Posterior vena cava (tissue), 2 donors: Measurements from ENCODE around the gene CCN5. TPM values are rescaled to one million over a fixed set of nuclear protein-coding genes. Genes with fewer than 3 reads are reported as not detected.
"Not testable (repeated sequence)": the region's sequence is repeated elsewhere in the genome, so short reads cannot be mapped to it uniquely, and the experiment has no call there.

Source experiments
- DNase-seq: peaks from one replicate; pipeline ENCODE4 v3.0.0-alpha.2; 2020; ENCODE audit warnings: low spot score
- intact Hi-C, 2 donors: fragments of 100-400 bp; cut with DNase I; formaldehyde crosslinking; loops; one replicate each; pipeline versions ENCODE4 v1.14.1 to v1.14.2; 2022 to 2023
- total RNA-seq, 2 donors: library from RNA; stranded (reverse); fragmentation: NEBNext Ultra II Directional; extraction: Animal tissue kit (Norgen Biotek cat#: 25700); gene quantifications; one replicate each; pipeline ENCODE4 v1.2.1, GENCODE V29; 2021
- donor health status: DM: yes; HTN: yes; CAD: no.
- donor health status: DM: yes; HTN: yes; CAD: no.

Gene CCN5
- total RNA-seq, 2 donors from 2014 or later, result 210 to 342 TPM

DNA sequence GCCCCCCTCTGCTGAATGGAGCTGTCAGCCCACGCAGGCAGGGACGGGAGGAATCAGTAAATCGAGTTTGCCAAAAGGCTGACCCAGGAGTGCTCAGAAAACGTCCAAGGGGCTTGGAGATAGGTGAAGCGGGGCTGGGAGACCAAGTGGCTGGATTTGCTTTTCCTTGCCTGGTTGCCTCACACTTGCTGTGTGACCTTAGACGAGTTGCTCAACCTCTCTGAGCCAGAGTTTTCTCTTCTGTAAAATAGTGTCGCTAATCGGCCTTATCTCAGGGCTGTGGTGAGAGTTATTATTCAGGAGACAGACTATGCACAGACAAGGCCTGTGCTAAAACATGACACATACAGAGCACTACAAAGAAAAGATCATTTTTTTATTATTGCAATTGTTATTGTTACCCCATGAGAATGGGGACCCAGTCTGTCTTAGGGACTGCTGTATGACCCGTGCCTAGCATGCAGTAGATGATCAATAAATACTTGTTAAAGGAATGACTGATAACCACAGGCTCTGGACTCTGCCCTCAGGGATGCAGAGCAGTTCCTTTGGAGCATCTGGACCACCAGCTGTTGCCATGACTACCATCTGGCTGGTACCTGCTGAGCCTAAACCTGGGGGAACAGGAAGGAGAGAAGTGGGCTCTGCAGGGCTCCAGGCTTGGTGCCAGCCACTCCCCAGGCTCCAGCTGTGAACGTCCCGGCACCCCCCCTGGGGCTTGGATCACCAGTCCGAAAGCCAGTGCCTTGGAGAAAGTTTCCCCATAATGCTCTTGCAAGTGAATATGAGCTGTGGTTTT is 31.4 kb downstream of the CCN5 start:
- intact Hi-C loops, result loop anchor here (2.0 to 5.0 kb wide), 2 partner anchors 121 to 122 kb away; no protein-coding TSS in a partner anchor
- no peak for DNase-seq

DNA sequence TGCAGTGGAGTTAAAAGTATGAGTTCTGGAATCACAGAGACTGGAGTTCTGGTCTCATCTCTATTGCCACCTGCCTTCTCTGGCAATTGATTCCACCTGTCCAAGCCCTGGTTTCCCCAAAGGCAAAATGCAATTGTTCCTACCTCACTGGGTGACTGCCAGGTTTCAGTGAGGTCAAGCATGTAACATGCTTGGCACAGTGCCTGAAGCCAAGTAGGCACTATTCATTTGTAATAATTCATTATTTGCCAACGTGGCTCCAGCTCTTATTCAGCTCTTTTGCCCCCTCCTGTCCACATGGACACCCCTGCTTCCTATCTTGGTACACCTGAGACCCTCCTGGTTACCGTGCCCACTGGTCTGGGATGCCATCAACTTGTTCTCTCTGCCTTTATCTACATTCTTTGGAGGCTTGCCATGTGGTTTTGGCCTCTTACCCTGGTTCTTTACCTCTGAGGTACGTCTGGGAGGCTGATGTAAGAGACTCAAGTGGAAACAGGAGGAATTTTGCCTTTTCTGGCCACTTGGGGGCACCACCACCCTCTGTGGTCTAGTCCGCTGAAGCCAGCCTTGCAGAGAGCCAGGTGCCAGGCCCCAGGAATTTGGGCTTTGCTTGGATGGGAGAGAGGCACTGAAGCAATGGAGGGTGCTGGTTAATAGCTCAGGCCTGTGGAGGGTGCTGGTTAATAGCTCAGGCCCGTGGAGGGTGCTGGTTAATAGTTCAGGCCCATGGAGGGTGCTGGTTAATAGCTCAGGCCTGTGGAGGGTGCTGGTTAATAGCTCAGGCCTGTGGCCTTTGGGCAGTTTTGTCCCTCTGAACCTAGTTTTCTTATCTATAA is 32.2 kb downstream of the CCN5 start:
- intact Hi-C loops, result loop anchor here (2.0 to 5.0 kb wide), 2 partner anchors 120 to 121 kb away; no protein-coding TSS in a partner anchor
- peak; percentile 92 for DNase-seq

- intact Hi-C loops, result loop anchor here in 1 of 2 donors (5.0 kb wide), 1 partner anchor 119 kb away; no protein-coding TSS in a partner anchor
- DNase-seq, result no peak
These were observed 32.8 kb downstream of the CCN5 start for GRCh38 chr20:44748005-44748370.

DNA sequence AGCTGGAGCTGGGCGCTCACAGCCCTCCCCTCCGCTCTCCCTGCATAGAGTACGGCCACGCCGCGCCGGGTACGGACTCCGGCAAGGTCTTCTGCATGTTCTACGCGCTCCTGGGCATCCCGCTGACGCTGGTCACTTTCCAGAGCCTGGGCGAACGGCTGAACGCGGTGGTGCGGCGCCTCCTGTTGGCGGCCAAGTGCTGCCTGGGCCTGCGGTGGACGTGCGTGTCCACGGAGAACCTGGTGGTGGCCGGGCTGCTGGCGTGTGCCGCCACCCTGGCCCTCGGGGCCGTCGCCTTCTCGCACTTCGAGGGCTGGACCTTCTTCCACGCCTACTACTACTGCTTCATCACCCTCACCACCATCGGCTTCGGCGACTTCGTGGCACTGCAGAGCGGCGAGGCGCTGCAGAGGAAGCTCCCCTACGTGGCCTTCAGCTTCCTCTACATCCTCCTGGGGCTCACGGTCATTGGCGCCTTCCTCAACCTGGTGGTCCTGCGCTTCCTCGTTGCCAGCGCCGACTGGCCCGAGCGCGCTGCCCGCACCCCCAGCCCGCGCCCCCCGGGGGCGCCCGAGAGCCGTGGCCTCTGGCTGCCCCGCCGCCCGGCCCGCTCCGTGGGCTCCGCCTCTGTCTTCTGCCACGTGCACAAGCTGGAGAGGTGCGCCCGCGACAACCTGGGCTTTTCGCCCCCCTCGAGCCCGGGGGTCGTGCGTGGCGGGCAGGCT is 35.1 kb downstream of the CCN5 start:
- intact Hi-C loops, result no loop called here
- DNase-seq, result no peak

- intact Hi-C loops, result no loop called here
- DNase-seq, result no peak
These were observed 37.1 kb downstream of the CCN5 start for GRCh38 chr20:44752099-44752931.

GRCh38 chr20:44754554-44754953 is 39.4 kb downstream of the CCN5 start:
- intact Hi-C loops, result no loop called here
- DNase-seq, result peak; percentile 60

- intact Hi-C loops, result no loop called here
These were observed 41.0 kb downstream of the CCN5 start for GRCh38 chr20:44756011-44756688.

DNA sequence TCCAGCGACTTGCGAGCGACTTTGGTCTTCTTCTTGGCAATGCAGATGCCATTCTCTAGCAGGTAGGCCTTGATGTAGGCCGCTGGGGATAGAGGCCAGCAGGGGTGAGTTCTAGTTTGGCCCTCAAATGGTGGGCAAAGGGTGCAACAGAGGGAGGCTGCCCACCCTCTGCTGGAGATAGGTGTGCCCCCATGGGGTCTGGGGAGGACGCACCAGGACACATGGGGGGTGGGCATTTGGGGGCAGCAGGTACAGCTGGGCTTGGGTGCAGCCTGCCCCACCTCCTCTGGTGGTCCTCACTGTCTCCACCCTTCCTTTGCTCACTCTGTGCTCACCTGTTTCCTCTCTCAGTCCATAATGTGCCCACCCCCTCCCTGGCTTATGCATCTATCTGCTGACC is 41.8 kb downstream of the CCN5 start:
- no peak for DNase-seq
- intact Hi-C loops, result no loop called here

More at GRCh38 chr20:44756011-44756688, 41.0 kb downstream of the CCN5 start:
- DNase-seq, result peak; percentile 37

DNA sequence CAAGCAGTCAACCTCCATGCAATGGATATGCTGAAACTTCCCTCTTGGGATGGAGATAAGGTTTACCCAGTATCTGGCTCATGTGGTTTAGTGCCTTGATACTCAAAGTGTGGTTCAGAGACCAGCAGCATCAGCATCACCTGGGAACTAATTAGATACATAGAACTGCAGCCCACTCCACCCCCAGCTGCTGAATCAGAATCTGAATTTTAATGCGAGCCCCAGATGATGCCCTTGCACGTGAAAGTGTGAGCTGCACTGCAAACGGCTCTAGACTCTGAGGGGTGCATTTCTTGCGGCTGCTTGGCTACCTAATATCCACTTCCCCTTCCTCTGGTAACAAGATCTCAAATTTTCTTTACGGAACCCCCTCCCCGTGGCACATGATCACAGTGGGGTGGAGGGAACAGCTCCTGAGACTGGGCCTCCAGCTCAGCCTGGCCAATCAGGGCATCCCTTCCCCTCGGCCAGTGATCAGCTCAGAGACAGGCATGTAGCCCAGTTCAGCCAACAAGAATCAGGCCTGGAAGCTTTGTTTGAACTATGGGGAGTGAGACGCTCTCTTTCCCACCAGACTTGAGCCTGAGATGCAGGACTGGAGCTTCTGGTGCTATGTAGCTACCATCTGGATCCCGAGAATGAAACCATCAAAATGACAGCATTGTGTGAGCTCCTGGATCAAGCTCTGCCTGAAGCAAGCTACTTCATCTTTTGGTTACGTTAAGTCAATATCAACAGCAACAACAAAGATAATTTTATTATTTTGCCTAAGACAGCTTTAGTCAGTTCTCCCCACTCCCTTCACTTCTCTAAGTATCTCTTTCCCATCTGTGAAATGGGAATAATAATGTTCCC is 43.3 kb downstream of the CCN5 start:
- no peak for DNase-seq
- intact Hi-C loops, result no loop called here

DNA sequence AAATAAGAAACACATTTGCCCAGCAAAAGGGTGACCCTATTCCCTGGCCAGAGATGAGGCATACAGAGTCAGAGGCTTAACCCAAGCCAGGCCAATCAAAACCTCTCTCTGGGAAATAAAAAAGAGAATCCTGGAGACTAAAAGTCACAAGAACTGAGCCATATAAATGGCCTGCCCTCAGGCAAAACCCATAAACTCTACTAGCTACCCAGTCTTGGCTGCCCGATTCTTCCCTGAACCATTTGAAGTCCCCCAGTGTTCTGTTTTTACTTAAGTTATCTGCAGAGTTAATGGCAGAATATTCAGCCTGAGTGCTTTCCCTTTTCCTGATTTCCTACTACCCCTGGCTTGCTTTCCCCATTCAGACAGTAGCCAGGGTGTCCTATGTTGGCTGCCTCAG is 44.4 kb downstream of the CCN5 start:
- DNase-seq, result no peak
- intact Hi-C loops, result no loop called here

DNA sequence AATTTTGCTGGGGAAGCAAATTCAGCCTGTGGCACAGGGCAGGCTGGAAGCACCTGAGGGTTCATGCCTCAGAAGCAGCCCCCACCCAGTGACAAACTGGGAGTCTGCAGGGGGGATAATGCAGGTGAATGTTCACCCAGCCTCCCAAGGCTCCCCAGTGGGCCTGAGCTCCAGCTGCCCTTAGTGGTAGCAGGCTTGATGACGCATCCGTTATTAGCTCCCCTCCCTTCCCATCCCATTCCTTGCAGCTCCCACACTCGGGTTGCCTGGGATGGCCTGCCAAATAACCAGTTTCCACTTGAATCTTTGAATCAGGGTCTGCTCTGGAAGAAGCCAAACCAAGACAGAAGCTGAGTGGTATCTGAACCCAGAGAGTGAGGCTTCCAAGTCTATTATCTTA is 46.3 kb downstream of the CCN5 start:
- DNase-seq, result no peak
- intact Hi-C loops, result no loop called here

DNA sequence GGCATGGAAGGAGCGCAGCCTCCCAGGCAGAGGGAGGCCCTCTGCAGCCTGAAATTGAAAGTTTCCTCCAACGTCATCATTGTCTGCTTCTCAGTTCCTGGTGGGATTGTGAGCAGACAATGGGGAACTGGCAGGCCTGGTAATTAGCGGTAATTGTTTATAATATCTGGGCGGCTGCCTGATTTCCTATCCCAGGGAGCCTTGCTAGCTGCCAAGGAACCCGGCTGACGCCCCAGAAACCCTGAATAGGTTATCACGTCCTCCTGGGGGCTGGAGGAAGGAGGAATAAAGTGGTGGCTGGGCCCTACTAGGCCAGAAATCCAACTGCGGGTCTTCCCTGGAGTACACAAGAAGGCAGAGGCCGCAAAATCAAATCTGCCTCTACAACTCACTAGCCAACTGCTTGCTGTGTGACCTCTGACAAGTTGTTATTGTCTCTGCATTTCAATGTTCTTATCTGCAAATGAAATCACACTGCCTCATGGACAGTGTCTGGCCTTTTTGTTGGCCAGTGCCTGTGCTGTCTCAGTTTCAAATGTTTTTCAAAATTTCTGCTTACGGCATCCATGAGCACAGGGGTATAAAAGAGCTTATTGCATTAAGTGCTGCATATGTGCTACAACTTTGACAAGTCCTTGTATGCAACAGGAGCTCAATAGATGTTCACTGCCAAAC is 47.4 kb downstream of the CCN5 start:
- intact Hi-C loops, result no loop called here
- no peak for DNase-seq

DNA sequence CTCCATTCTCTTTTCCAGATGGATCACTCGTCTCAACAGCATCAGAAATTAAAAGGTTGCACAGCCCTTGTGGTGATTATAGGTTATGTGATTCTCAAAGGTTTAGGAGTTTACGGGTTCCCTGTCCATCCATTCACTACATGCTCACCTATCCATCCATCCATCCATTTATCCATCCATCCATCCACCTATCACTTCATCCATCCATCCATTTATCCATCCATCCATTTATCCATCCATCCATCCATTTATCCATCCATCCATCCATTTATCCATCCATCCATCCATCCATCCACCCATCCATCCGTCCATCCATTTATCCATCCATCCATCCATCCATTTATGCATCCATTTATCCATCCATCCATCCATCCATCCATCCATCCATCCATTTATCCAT is 48.6 kb downstream of the CCN5 start:
- intact Hi-C loops, DNase-seq: not testable (repeated sequence)

- DNase-seq, result no peak
- intact Hi-C loops, result loop anchor here in 1 of 2 donors (1.0 kb wide), 1 partner anchor 33 kb away; no protein-coding TSS in a partner anchor
These were observed 49.9 kb downstream of the CCN5 start for GRCh38 chr20:44765091-44765490.

- intact Hi-C loops, result loop anchor here in 1 of 2 donors (1.0 kb wide), 1 partner anchor 32 kb away; no protein-coding TSS in a partner anchor
- DNase-seq, result no peak
These were observed 50.7 kb downstream of the CCN5 start for GRCh38 chr20:44765701-44766347.

DNA sequence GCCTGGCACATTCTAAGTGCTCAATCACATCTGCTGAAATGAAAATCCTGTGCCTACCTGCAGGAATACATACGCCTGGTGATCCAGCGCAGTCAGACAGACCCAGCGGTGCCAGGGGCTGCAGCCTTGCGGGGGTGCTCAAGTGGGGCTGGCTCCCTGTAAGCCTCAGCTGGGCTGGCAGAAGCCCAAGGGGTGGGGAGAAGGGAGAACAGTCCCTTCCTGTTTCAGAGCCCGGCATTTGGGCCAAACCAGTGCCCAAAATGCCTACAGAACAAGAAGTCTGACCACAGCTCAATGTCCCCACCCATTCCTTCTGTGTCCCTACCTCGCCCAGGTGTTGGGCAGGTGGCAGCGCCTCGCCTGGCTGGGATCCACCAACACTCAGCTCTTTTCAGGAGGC is 53.1 kb downstream of the CCN5 start:
- intact Hi-C loops, result no loop called here
- DNase-seq, result no peak
